Measurements from ENCODE around the gene VAV1. TPM values are rescaled to one million over a fixed set of nuclear protein-coding genes. Genes with fewer than 3 reads are reported as not detected.

The VAV1 gene
- total RNA-seq, 1 experiment from 2014 or later, result 0.83 TPM

- TF ChIP-seq ZNF532 (CRISPR knock-in tag; IDR thresholded peaks at IDR 0.05; ENCODE audit: borderline replicate concordance), result no peak
- TF ChIP-seq MYBL2 (CRISPR knock-in tag; IDR thresholded peaks at IDR 0.05), result 0 out of 2 replicates have a peak, but pooled peaks have one; percentile 35
- TF ChIP-seq ATF2 (CRISPR knock-in tag; IDR thresholded peaks at IDR 0.05; ENCODE audit: borderline replicate concordance, low read depth), result 0 out of 2 replicates have a peak, but pooled peaks have one; percentile 9
- no peak for TF ChIP-seq ZNF512 (CRISPR knock-in tag; IDR thresholded peaks at IDR 0.05; ENCODE audit: borderline replicate concordance)
- TF ChIP-seq ESRRA (CRISPR knock-in tag; IDR thresholded peaks at IDR 0.05; ENCODE audit: borderline replicate concordance), result no peak
- TF ChIP-seq ERG (CRISPR knock-in tag; IDR thresholded peaks at IDR 0.05), result no peak
- no peak for TF ChIP-seq KAT7 (CRISPR knock-in tag; IDR thresholded peaks at IDR 0.05; ENCODE audit: borderline replicate concordance)
- TF ChIP-seq ZNF425 (CRISPR knock-in tag; conservative IDR thresholded peaks at IDR 0.05), result no peak
- TF ChIP-seq SMAD4 (CRISPR knock-in tag; IDR thresholded peaks at IDR 0.05), result no peak
- peak; percentile 40; the same call in 1 of the 2 replicates for TF ChIP-seq ZNF263 (CRISPR knock-in tag; IDR thresholded peaks at IDR 0.05; ENCODE audit: low read depth)
- no peak for TF ChIP-seq ZBTB43 (CRISPR knock-in tag; IDR thresholded peaks at IDR 0.05)
Measured at GRCh38 chr19:6739883-6740588, 32.5 kb upstream of the VAV1 start (continued).
